ENCODE data around the gene FOXK1. TPM values are rescaled to one million over a fixed set of nuclear protein-coding genes. Genes with fewer than 3 reads are reported as not detected.

The FOXK1 gene

DNA sequence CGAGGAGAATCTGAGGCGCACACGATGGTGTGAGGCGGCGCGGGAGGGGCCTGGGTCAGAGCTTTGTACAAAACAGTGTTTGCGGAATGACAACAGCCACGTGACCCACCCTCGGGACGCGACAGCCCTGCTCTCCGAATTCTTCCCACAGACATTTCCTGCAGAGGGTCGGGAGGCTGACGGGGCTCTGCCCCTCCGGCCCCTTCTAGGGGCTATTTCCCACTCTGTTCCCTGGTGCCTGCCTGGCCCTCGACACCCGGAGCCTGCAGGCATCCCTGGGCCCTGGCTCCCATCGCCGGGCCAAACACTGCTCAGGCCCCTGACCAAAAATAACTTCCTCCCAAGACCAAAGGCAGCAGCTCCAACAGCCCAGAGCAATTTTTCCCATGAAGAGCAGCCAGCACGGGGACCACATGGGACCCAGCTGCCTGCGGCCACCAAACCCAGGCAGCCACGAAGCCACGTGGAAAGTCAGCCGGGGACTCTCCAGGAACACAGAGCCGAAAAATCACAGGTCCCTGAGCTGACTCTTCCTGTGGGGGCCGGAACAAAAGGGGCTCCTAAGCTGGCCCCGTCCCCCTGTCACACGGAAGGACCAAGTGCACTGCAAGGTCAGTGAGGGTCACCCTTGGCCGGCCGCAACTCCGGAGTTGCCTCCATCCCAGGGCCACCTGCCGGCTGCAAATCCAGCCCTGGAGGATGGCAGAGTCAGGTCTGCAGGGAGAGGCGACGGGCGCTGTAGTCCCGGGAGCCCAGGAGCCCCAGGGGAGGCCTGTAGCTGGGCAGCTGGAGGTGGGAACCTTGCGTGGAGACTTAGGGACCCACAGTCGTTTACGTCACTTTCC, 137.7 kb downstream of the FOXK1 start:
- DNase-seq (ENCODE audit: low read depth in 1 of 2, low spot score in 1 of 2), result no peak
- H3K27me3 ChIP-seq (ENCODE audit: insufficient read depth, poor library complexity, severe bottlenecking), result no peaks in the 10 kb centered on the region
- no peak for TF ChIP-seq SPI1 (IDR thresholded peaks at IDR 0.05; ENCODE audit: borderline replicate concordance, low read depth)
- TF ChIP-seq GABPA (IDR thresholded peaks at IDR 0.05; ENCODE audit: low read depth), result no peak
- no peak overlapping the region for H3K4me3 ChIP-seq (replicated peaks; ENCODE audit: insufficient read depth, low read length)
- H3K27ac ChIP-seq (replicated peaks), result no peak overlapping the region

GRCh38 chr7:4820405-4820966, 138.4 kb downstream of the FOXK1 start:
- TF ChIP-seq, protein P1, sequence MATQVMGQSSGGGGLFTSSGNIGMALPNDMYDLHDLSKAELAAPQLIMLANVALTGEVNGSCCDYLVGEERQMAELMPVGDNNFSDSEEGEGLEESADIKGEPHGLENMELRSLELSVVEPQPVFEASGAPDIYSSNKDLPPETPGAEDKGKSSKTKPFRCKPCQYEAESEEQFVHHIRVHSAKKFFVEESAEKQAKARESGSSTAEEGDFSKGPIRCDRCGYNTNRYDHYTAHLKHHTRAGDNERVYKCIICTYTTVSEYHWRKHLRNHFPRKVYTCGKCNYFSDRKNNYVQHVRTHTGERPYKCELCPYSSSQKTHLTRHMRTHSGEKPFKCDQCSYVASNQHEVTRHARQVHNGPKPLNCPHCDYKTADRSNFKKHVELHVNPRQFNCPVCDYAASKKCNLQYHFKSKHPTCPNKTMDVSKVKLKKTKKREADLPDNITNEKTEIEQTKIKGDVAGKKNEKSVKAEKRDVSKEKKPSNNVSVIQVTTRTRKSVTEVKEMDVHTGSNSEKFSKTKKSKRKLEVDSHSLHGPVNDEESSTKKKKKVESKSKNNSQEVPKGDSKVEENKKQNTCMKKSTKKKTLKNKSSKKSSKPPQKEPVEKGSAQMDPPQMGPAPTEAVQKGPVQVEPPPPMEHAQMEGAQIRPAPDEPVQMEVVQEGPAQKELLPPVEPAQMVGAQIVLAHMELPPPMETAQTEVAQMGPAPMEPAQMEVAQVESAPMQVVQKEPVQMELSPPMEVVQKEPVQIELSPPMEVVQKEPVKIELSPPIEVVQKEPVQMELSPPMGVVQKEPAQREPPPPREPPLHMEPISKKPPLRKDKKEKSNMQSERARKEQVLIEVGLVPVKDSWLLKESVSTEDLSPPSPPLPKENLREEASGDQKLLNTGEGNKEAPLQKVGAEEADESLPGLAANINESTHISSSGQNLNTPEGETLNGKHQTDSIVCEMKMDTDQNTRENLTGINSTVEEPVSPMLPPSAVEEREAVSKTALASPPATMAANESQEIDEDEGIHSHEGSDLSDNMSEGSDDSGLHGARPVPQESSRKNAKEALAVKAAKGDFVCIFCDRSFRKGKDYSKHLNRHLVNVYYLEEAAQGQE (IDR thresholded peaks at IDR 0.05; ENCODE audit: insufficient replicate concordance, low read depth), result no peak
- TF ChIP-seq, protein P2, sequence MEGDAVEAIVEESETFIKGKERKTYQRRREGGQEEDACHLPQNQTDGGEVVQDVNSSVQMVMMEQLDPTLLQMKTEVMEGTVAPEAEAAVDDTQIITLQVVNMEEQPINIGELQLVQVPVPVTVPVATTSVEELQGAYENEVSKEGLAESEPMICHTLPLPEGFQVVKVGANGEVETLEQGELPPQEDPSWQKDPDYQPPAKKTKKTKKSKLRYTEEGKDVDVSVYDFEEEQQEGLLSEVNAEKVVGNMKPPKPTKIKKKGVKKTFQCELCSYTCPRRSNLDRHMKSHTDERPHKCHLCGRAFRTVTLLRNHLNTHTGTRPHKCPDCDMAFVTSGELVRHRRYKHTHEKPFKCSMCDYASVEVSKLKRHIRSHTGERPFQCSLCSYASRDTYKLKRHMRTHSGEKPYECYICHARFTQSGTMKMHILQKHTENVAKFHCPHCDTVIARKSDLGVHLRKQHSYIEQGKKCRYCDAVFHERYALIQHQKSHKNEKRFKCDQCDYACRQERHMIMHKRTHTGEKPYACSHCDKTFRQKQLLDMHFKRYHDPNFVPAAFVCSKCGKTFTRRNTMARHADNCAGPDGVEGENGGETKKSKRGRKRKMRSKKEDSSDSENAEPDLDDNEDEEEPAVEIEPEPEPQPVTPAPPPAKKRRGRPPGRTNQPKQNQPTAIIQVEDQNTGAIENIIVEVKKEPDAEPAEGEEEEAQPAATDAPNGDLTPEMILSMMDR (IDR thresholded peaks at IDR 0.05; ENCODE audit: insufficient read depth, low read length), result no peak
- TF ChIP-seq POLR2AphosphoS5 (IDR thresholded peaks at IDR 0.05; ENCODE audit: low read depth) (no peak), SPI1 (IDR thresholded peaks at IDR 0.05; ENCODE audit: borderline replicate concordance, low read depth) (no peak), GABPA (IDR thresholded peaks at IDR 0.05; ENCODE audit: low read depth) (no peak)
- Histone ChIP-seq H3K27ac (replicated peaks) (no peak overlapping the region), H3K27me3 (ENCODE audit: insufficient read depth, poor library complexity, severe bottlenecking) (no peaks in the 10 kb centered on the region), H3K4me3 (replicated peaks; ENCODE audit: insufficient read depth, low read length) (no peak overlapping the region)
- DNase-seq (ENCODE audit: low read depth in 1 of 2, low spot score in 1 of 2), result no peak

Small RNAs within 50 kb of the gene (microRNA-seq; reads per million reads assigned to microRNA genes)
- not detected for gene MIR4656
